Nephron (organoid): ENCODE data around the gene TEAD2.

Experiments used
- H3K27ac Mint-ChIP-seq, 3 experiments: 2 replicates each; pipeline ENCODE4 v1.8.0; 2020; ENCODE audit warnings: mixed read lengths in 3 of 3, mild to moderate bottlenecking in 2 of 3, moderate library complexity in 1 of 3
- H3K27me3 Mint-ChIP-seq: 2 replicates; pipeline ENCODE4 v1.8.0; 2021; ENCODE audit warnings: low read depth, mild to moderate bottlenecking, moderate library complexity, mixed read lengths
- H3K36me3 Mint-ChIP-seq: 2 replicates; pipeline ENCODE4 v1.8.0; 2020; ENCODE audit warnings: low read depth, mixed read lengths
- H3K4me1 Mint-ChIP-seq: 2 replicates; pipeline ENCODE4 v1.8.0; 2020; ENCODE audit warnings: mixed read lengths
- H3K4me3 Mint-ChIP-seq, 3 experiments: 2 replicates each; pipeline ENCODE4 v1.8.0; 2020; ENCODE audit warnings: mild to moderate bottlenecking in 3 of 3, mixed read lengths in 3 of 3, moderate library complexity in 2 of 3
- H3K9me3 Mint-ChIP-seq: 2 replicates; pipeline ENCODE4 v1.8.0; 2020; ENCODE audit warnings: mixed read lengths
- CTCF ChIP-seq, 3 experiments: fragments of 200-600 bp; sonication (generic); IDR thresholded peaks; one replicate each; pipeline ENCODE4 v1.5.0; 2021; ENCODE audit warnings: antibody characterized with exemption in 3 of 3; ENCODE audit not compliant: unreplicated experiment in 3 of 3

TEAD2 gene

GRCh38 chr19:49357186-49357585 lies 5.0 kb downstream of the TEAD2 start:
- peaks cover 69% of the 10 kb centered on the region for H3K36me3 Mint-ChIP-seq
- no peaks in the 10 kb centered on the region for H3K9me3 Mint-ChIP-seq
- H3K4me3 Mint-ChIP-seq: peak overlapping the region; percentile 32 to 67 (median 59)

GRCh38 chr19:49356382-49356781 lies 5.8 kb downstream of the TEAD2 start:
- Mint-ChIP-seq H3K4me1 (peaks cover 23% of the 10 kb centered on the region), H3K36me3 (peaks cover 76% of the 10 kb centered on the region), H3K4me3 (peak overlapping the region; percentile 65 to 78 (median 72)), H3K27ac (peak overlapping the region; percentile 78 to 91 (median 89)), H3K9me3 (no peaks in the 10 kb centered on the region), H3K27me3 (peaks cover 3% of the 10 kb centered on the region)
- no peak for TF ChIP-seq CTCF (IDR thresholded peaks at IDR 0.05; ENCODE audit: unreplicated experiment in 3 of 3)

More at GRCh38 chr19:49357186-49357585, 5.0 kb downstream of the TEAD2 start:
- Mint-ChIP-seq H3K27ac (peak overlapping the region; percentile 37 to 91 (median 78)), H3K27me3 (peaks cover 3% of the 10 kb centered on the region), H3K4me1 (peaks cover 23% of the 10 kb centered on the region)
- TF ChIP-seq CTCF (IDR thresholded peaks at IDR 0.05; ENCODE audit: unreplicated experiment in 3 of 3): no peak

- peak overlapping the region; percentile 65 to 78 (median 72) for H3K4me3 Mint-ChIP-seq
- TF ChIP-seq CTCF (IDR thresholded peaks at IDR 0.05; ENCODE audit: unreplicated experiment in 3 of 3): no peak
- H3K4me1 Mint-ChIP-seq: peaks cover 23% of the 10 kb centered on the region
- no peaks in the 10 kb centered on the region for H3K9me3 Mint-ChIP-seq
- peaks cover 80% of the 10 kb centered on the region for H3K36me3 Mint-ChIP-seq
- H3K27me3 Mint-ChIP-seq: no peaks in the 10 kb centered on the region
- H3K27ac Mint-ChIP-seq: peak overlapping the region; percentile 78 to 91 (median 89)
Observed at GRCh38 chr19:49355909-49356353, 6.3 kb downstream of the TEAD2 start.

DNA sequence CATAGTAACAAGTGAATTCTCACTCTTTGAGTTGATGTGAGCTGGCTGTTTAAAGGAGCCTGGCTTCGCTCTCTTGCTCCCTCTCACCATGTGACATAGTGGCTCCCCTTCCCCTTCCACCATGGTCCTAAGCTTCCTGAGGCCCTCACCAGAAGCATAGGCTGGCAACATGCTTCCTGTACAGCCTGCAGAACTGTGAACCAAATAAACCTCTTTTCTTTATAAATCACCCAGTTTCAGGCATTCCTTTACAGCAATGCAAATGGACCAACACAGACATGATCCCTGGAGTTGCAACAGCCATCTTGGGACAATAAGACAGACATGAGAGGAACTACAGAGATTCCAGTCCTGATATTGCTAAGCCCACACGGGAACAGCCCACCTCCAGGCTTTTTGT lies 12.6 kb downstream of the TEAD2 start:
- Mint-ChIP-seq H3K9me3 (no peaks in the 10 kb centered on the region), H3K27me3 (no peaks in the 10 kb centered on the region), H3K4me3 (no peak overlapping the region), H3K27ac (no peak overlapping the region), H3K4me1 (peaks cover 4% of the 10 kb centered on the region), H3K36me3 (peaks cover 92% of the 10 kb centered on the region)
- TF ChIP-seq CTCF (IDR thresholded peaks at IDR 0.05; ENCODE audit: unreplicated experiment in 3 of 3): no peak

GRCh38 chr19:49348305-49349189 lies 13.7 kb downstream of the TEAD2 start:
- peak overlapping the region in 1 of 3 experiments; percentile 29 for H3K27ac Mint-ChIP-seq
- TF ChIP-seq CTCF (IDR thresholded peaks at IDR 0.05; ENCODE audit: unreplicated experiment in 3 of 3): no peak
- H3K4me1 Mint-ChIP-seq: peaks cover 4% of the 10 kb centered on the region
- peaks cover 92% of the 10 kb centered on the region for H3K36me3 Mint-ChIP-seq
- no peaks in the 10 kb centered on the region for H3K9me3 Mint-ChIP-seq
- no peak overlapping the region for H3K4me3 Mint-ChIP-seq
- H3K27me3 Mint-ChIP-seq: no peaks in the 10 kb centered on the region
